Measurements from ENCODE around the gene NRSN1.

NRSN1 gene, protein sequence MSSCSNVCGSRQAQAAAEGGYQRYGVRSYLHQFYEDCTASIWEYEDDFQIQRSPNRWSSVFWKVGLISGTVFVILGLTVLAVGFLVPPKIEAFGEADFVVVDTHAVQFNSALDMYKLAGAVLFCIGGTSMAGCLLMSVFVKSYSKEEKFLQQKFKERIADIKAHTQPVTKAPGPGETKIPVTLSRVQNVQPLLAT

GRCh38 chr6:24125980-24126379 is at the start of gene NRSN1:
Gene NRSN1, plus strand, starts transcription at chr6:24126215. Its CDS starts 8,113 bp downstream, at chr6:24134328.
- DNase-seq (ENCODE audit: low read depth), result no peak

- DNase-seq (ENCODE audit: low read depth), result no peak
Measured at GRCh38 chr6:24078200-24078599, 47.8 kb upstream of the NRSN1 start.

DNA sequence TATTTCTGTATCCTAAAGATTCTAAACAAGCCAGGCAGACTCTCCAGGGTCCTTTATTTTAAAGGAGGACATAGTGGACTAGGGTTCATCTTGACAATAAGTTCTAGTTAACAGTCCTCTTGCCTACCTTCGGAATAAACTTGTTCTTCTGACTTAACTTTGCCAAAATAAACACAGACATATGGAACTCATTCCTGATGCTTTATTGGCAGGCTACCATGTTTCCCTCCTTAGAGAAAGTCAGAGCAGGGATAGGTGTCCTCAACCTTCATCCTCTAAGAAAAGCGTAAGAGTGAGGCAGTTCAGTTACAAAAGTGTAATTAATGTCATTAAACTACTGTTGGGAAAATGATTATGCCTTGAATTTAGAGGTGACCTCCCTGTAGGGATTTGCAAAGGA is 46.9 kb upstream of the NRSN1 start:
- DNase-seq (ENCODE audit: low read depth), result no peak

DNA sequence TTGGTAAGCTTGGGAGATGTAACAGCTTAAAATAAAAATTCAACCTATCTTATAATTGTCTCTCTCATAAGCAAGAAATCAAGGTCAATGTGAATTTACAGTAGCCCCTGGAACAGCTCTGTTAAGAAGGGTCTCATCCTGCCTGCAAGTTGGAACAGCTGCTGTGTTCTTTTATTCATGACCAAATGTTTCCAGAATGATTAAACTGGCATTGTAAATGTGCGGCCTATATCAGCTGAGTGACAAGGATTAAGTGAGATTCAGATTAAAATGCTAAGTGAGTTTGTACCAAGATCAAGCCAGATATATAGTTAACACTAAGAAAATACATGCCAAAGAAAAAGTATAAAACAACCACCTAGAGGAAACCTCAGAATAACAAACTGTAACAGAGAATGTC is 45.3 kb upstream of the NRSN1 start:
- DNase-seq (ENCODE audit: low read depth), result no peak

DNA sequence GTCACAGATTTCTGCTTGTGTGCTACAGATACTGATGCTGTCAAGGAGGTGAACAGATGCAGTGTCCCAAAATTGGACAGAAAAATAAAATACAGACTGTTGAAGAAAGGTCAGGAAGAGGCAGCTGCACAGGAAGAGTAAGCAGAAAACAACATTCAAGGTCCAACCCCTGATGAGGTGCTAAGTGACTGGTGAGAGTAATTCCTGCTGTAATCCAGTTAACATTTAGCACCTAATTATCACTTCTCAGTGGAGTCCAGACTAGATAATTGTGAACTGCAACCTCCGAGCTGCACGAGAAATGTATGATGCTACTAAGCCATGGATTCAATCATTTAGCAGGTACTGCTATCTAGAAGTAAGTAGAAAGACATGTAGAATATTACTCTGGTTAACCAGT is 36.3 kb upstream of the NRSN1 start:
- DNase-seq (ENCODE audit: low read depth), result no peak

DNA sequence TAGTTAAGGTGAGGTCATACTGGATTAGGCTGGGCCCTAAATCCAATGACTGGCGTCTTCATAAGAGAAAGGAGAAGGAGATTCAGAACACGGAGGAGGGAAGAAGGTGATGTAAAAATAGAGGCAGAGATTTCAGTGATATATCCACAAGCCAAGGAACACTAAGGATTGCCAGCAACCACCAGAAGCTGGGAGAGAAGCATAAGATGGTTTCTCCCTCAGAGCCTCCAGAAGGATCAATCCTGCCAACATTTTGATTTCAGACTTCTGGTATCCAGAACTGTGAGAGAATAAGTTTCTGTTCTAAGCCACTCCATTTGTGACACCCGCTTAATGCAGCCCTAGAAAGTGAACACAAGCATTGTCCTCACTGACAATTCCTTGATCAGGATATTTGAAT is 33.6 kb upstream of the NRSN1 start:
- no peak for DNase-seq (ENCODE audit: low read depth)

- DNase-seq (ENCODE audit: low read depth), result no peak
Measured at GRCh38 chr6:24093381-24093780, 32.6 kb upstream of the NRSN1 start.

DNA sequence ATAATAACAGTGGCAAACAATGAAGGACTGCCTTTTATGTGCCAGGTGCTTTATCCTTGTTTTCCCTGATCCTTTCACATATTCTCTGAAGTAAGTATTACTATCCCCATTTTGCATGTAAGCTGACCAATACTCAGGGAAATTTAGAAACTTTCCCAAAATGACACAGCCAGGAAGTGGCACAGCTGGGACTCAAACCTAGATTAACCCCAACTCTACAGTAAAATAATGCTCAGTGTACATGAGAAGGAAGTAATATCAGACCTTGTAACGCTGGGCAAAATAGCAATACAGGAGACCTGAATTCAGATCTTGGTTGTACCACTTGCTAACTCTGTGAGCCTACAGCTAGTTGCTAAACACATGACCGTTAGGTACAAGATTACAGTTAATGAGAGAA is 26.8 kb upstream of the NRSN1 start:
- no peak for DNase-seq (ENCODE audit: low read depth)

DNA sequence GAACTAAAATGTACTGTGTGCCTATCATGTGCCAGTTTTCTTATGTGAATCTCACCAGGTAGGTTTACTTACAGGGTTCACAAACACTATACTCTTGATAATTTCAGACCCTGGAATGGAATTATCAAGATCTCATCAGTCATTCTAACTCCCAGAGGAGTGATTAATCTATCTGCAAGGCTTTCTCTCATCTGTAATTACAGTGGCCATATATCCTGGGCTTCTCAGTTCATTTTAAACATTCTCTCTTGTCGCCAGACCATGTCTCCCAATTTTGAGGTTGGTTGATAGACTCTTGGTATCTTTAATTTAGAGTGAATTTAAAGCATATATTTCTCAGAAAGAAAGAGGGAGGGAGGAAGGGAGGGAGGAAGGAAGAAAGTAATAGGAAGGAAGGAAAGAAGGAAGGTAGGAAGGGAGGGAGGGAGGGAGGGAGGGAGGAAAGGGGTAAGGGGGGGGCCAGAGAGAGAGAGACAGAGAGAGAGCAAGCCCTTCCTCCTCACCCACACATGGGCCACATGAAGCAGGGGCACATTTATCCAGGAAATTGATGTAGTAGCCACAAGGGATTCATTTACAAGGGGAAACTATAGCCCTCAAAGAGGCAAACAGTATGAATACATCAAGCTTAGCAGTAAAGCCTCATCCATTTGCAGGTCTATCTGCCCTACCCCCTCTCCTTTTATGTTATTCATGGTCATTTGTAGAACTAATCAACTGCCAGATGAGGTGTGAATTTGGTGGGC is 25.8 kb upstream of the NRSN1 start:
- no peak for DNase-seq (ENCODE audit: low read depth)

GRCh38 chr6:24100770-24101155 is 25.3 kb upstream of the NRSN1 start:
- DNase-seq (ENCODE audit: low read depth), result no peak

GRCh38 chr6:24105191-24105590 is 20.8 kb upstream of the NRSN1 start:
- no peak for DNase-seq (ENCODE audit: low read depth)

GRCh38 chr6:24106291-24106690 is 19.7 kb upstream of the NRSN1 start:
- no peak for DNase-seq (ENCODE audit: low read depth)

DNA sequence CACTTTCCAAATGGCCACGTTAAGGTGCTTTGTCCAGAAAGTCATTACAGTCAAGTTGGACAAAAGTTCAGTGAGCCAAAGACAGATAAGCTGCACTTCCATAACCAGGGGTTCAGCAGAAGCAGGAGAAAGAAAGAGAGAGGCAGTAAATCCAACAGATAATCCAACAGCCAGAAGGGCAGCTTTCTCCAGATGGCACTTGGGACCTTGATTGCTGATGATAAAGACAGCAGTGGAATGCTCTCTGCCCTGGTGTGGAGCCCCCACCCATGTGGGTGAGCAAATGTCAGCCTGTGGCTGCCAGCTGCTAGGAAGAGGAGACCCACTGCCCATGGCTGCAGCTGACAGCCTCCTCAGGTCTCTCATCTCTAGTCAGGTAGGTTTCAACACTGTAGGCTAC is 18.7 kb upstream of the NRSN1 start:
- no peak for DNase-seq (ENCODE audit: low read depth)

- DNase-seq (ENCODE audit: low read depth), result no peak
Measured at GRCh38 chr6:24108056-24108455, 18.0 kb upstream of the NRSN1 start.

DNA sequence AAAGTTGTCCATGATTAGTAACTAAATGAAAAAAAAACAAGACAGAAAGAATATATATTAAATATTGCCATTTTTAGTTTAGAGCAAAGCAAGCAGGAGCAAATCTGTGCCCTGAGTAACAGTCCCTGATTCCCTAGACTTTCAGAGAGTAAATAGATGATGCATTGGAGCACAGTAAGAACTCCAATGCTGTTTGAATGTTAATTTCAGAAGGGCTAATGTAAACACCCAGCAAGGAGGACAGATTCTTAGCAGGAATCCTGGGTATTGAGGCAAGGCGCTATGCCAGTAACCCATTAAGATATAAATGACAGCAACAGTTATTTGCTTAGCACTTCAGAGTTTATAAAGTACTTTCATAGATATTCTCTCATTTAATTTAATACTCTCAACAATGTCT is 15.6 kb upstream of the NRSN1 start:
- DNase-seq (ENCODE audit: low read depth), result no peak

DNA sequence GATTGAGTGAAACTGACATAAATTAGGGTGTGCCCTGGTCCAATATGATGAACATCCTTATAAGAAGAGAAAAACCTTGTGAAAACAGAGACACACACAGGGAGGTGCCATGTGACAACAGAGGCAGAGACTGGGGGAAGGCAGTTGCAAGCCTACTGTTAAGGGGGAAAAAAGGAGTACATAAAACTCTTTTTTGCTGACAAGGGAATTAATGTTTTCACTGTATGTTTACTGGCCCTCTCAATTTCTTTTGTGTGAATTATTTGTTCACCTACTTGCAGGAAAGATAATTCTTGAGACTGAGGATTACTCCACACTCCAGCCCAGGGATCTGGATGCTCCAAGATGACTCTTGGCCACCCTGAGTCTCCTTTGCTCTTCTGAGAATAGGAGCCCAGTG is 12.1 kb upstream of the NRSN1 start:
- no peak for DNase-seq (ENCODE audit: low read depth)

- no peak for DNase-seq (ENCODE audit: low read depth)
Measured at GRCh38 chr6:24117021-24117420, 9.0 kb upstream of the NRSN1 start.

- DNase-seq (ENCODE audit: low read depth), result no peak
Measured at GRCh38 chr6:24122139-24122538, 3.9 kb upstream of the NRSN1 start.

DNA sequence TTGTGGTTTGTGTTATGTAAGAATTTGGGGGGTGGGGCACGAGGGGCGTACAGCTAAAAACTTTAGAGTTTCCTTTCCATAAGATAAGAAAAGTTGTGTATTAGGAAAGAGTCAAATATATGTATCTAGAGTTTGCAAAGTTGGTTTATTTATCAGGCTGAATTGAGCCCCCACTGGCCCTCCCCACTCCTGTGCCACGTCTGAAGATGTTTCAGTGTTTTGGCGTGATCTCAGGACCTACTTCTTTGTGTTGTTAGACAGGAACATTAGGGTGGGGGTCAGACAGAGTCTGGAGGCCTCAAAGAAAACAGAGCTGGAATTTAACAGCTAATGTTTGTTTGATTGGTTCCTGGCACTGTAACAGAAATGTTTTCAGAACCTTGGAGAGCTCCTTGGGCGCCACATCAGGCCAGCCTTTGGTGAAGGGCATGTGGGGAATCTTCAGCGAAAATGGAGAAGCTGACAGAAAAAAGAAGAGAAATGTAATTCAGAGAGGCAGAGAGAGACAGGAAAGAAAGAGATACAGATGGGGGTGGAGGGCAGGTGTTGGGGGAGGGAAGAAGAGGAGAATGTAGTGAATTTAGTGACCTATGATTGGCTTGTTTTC is 674 bp downstream of the NRSN1 start:
- DNase-seq (ENCODE audit: low read depth), result no peak

GRCh38 chr6:24127316-24127715 is 1.3 kb downstream of the NRSN1 start:
- no peak for DNase-seq (ENCODE audit: low read depth)

- no peak for DNase-seq (ENCODE audit: low read depth)
Measured at GRCh38 chr6:24131751-24132150, 5.7 kb downstream of the NRSN1 start.

- no peak for DNase-seq (ENCODE audit: low read depth)
Measured at GRCh38 chr6:24139080-24139479, 13.1 kb downstream of the NRSN1 start.

GRCh38 chr6:24139639-24140038 is 13.6 kb downstream of the NRSN1 start:
- DNase-seq (ENCODE audit: low read depth), result no peak

GRCh38 chr6:24140591-24140990 is 14.6 kb downstream of the NRSN1 start:
- no peak for DNase-seq (ENCODE audit: low read depth)

Measured in stimulated activated CD4-positive, alpha-beta T cell treated with anti-CD3 and anti-CD28 coated beads, Interleukin-2, amount 100 ng/mL, for 4 hours (primary cell).